KG1 (cell line): ENCODE results near the gene SRGAP3.
A peak's percentile ranks its signal among the peaks of the same experiment; 100 is the strongest.

ENCODE experiments used
- DNase-seq: peaks from one replicate; lab custom pipeline; 2025; lab: John Stamatoyannopoulos, UW

The SRGAP3 gene

GRCh38 chr3:8985876-8986275 lies 263.6 kb downstream of the SRGAP3 start:
- DNase-seq = no peak

GRCh38 chr3:8985411-8985831 lies 264.0 kb downstream of the SRGAP3 start:
- DNase-seq = no peak

- DNase-seq = no peak
Measured at GRCh38 chr3:8984526-8984925, 264.9 kb downstream of the SRGAP3 start.

- DNase-seq = no peak
Measured at GRCh38 chr3:8984081-8984480, 265.4 kb downstream of the SRGAP3 start.

- no peak for DNase-seq
Measured at GRCh38 chr3:8983591-8983990, 265.9 kb downstream of the SRGAP3 start.

- DNase-seq = no peak
Measured at GRCh38 chr3:8983026-8983425, 266.4 kb downstream of the SRGAP3 start.

- DNase-seq = no peak
Measured at GRCh38 chr3:8982509-8982908, 266.9 kb downstream of the SRGAP3 start.

- no peak for DNase-seq
Measured at GRCh38 chr3:8981700-8982099, 267.7 kb downstream of the SRGAP3 start.

GRCh38 chr3:8981296-8981695 lies 268.1 kb downstream of the SRGAP3 start:
- DNase-seq = no peak

- DNase-seq = no peak
Measured at GRCh38 chr3:8980756-8981257, 268.6 kb downstream of the SRGAP3 start.

- no peak for DNase-seq
Measured at GRCh38 chr3:8979262-8979661, 270.2 kb downstream of the SRGAP3 start.

GRCh38 chr3:8978551-8978950 lies 270.9 kb downstream of the SRGAP3 start:
- no peak for DNase-seq

GRCh38 chr3:8976540-8977182 lies 272.8 kb downstream of the SRGAP3 start:
- DNase-seq = no peak

GRCh38 chr3:8975081-8976020 lies 274.1 kb downstream of the SRGAP3 start:
- DNase-seq = no peak

- no peak for DNase-seq
Measured at GRCh38 chr3:8974458-8974857, 275.0 kb downstream of the SRGAP3 start.

- DNase-seq = no peak
Measured at GRCh38 chr3:8972639-8973038, 276.8 kb downstream of the SRGAP3 start.

GRCh38 chr3:8970971-8971589 lies 278.4 kb downstream of the SRGAP3 start:
- DNase-seq = peak; percentile 36

GRCh38 chr3:8969241-8969640 lies 280.2 kb downstream of the SRGAP3 start:
- no peak for DNase-seq

- no peak for DNase-seq
Measured at GRCh38 chr3:8968375-8968882, 281.0 kb downstream of the SRGAP3 start.

- no peak for DNase-seq
Measured at GRCh38 chr3:8967553-8967952, 281.9 kb downstream of the SRGAP3 start.

- DNase-seq = no peak
Measured at GRCh38 chr3:8966820-8967348, 282.6 kb downstream of the SRGAP3 start.

- DNase-seq = no peak
Measured at GRCh38 chr3:8966150-8966819, 283.2 kb downstream of the SRGAP3 start.
